ENCODE results near the gene OPA3.

Gene OPA3

DNA sequence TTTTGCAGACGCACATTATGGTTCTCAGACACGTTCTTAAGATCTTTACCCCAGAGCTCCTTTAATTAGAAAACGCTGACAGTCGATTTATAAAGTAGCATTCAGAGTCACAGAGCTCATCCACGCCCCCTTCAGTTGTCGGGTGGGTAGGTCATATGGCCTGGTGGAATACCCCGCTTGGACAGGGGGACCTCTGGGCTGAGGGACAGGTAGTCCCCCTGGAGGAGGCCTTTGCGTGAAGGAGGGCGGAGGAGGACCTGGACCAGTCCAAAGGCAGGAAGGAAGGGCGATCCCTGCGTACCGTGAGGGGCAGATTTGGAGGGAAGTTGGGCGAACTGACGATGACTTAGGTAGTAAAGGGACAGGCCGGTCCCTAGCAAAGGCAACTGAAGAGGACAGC lies 56.9 kb downstream of the OPA3 start:
- H3K27me3 ChIP-seq: no peaks in the 10 kb centered on the region
- H4K20me1 ChIP-seq: peaks cover 5% of the 10 kb centered on the region; the same call in 1 of the 2 replicates
- H3K4me3 ChIP-seq: no peak overlapping the region
- H3K9ac ChIP-seq: no peak overlapping the region
- no peak overlapping the region for H3K27ac ChIP-seq
- peaks cover 52% of the 10 kb centered on the region for H3K36me3 ChIP-seq
- peaks cover 22% of the 10 kb centered on the region for H3K9me3 ChIP-seq
- H3K4me2 ChIP-seq: no peak overlapping the region
- H3K4me1 ChIP-seq: peaks cover 12% of the 10 kb centered on the region
- TF ChIP-seq Cebpa-rat (IDR thresholded peaks at IDR 0.05): no peak

DNA sequence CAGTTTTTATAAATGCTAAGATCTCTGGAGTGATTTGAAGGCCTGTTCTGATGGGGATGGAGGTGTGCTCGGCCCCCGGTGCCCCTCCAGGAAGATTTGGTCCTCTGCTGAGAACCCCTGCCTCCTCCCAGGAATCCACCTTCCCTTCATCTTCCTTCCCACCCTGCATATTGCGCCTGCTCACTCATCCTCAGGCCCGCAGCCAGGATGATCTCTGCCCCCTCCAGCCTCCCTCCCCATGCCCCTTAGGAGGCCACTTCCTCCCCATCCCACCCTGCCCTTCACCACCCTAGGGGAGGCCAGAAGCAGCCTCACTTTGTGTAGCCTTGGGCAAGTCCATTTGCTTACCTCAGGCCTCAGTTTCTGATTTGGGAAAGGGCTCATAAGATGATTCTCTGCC lies 57.6 kb downstream of the OPA3 start:
- H3K4me2 ChIP-seq: peak overlapping the region; percentile 26; the same call in 1 of the 2 replicates

DNA sequence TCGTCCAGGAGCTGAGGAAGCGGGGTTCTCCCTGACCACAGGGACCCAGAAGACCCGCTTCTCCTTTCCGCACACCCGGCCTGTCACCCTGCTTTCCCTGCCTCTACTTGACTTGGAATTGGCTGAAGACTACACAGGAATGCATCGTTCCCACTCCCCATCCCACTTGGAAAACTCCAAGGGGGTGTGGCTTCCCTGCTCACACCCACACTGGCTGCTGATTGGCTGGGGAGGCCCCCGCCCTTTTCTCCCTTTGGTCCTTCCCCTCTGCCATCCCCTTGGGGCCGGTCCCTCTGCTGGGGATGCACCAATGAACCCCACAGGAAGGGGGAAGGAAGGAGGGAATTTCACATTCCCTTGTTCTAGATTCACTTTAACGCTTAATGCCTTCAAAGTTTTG lies 58.5 kb downstream of the OPA3 start:
- no peak overlapping the region for H3K4me3 ChIP-seq
- H4K20me1 ChIP-seq: peaks cover 8% of the 10 kb centered on the region
- peaks cover 12% of the 10 kb centered on the region for H3K4me1 ChIP-seq
- H3K4me2 ChIP-seq: peak overlapping the region; percentile 26
- H3K36me3 ChIP-seq: peaks cover 60% of the 10 kb centered on the region
- H3K9ac ChIP-seq: no peak overlapping the region
- no peak for TF ChIP-seq Cebpa-rat (IDR thresholded peaks at IDR 0.05)
- peaks cover 9% of the 10 kb centered on the region for H3K9me3 ChIP-seq
- no peaks in the 10 kb centered on the region for H3K27me3 ChIP-seq
- H3K27ac ChIP-seq: no peak overlapping the region

More for the DNA sequence above, 57.6 kb downstream of the OPA3 start:
- H3K9me3 ChIP-seq: peaks cover 18% of the 10 kb centered on the region
- H3K9ac ChIP-seq: no peak overlapping the region
- TF ChIP-seq Cebpa-rat (IDR thresholded peaks at IDR 0.05): no peak
- H3K4me1 ChIP-seq: peaks cover 12% of the 10 kb centered on the region
- no peaks in the 10 kb centered on the region for H3K27me3 ChIP-seq
- H3K4me3 ChIP-seq: no peak overlapping the region
- peaks cover 58% of the 10 kb centered on the region for H3K36me3 ChIP-seq
- H4K20me1 ChIP-seq: peaks cover 5% of the 10 kb centered on the region
- H3K27ac ChIP-seq: no peak overlapping the region

DNA sequence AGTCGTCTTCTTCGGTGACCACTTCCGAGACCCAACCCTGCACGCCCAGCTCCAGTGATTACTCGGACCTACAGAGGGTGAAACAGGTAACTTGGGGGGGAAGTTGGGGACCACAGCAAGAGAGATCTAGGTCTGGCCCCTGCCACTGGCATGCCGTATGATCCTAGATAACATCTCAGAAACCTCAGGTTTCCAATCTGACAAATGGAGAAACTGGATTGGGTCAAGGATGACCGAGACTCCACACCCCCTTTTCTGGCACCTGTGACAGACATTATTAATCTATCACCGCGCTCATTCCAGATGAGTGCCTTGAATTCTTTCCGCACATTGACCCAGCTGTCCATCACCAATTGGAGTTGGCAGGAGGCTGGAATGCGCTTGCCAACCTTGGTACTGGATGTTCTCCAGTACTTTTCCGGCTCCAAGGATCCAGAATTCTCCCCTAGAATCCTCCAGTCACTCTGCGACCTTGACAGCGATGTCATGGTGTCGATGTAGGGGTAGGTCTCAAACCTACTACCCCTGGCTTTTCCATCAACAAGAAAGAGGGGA lies 60.0 kb downstream of the OPA3 start:
- Histone ChIP-seq H3K27me3 (no peaks in the 10 kb centered on the region), H3K9me3 (no peaks in the 10 kb centered on the region), H3K36me3 (peaks cover 74% of the 10 kb centered on the region), H3K4me1 (peaks cover 12% of the 10 kb centered on the region), H3K4me3 (no peak overlapping the region), H4K20me1 (peaks cover 20% of the 10 kb centered on the region), H3K27ac (no peak overlapping the region), H3K9ac (no peak overlapping the region), H3K4me2 (no peak overlapping the region)
- TF ChIP-seq Cebpa-rat (IDR thresholded peaks at IDR 0.05): no peak

DNA sequence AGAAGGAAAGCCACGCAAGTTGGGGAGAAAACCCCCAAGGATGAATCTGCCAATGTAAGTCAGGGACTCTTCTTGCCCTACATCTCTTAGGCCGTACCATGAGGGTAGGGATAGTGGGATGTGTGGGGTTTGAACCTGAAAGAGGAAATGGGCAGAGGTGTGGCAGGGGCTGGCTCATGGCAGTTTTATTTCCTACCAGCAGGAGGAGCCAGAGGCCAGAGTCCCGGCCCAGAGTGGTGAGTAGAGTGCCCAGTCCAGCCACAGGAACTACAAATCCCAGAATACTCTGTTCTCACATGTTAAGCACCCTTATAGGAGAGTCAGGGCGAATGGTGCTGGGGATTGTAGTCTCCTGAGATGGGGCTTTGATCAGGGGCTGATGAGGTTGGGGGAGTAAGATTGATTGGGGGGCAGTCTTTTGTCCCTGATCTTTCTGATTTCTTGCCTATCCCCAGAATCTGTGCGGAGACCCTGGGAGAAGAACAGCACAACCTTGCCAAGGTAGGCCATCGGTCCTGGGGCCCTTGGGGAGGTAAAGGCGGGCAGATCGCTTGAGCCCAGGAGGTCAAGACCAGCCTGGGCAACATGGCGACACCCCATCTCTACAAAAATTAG lies 60.9 kb downstream of the OPA3 start:
- no peak overlapping the region for H3K4me3 ChIP-seq
- H3K27ac ChIP-seq: no peak overlapping the region
- no peaks in the 10 kb centered on the region for H3K9me3 ChIP-seq
- peaks cover 26% of the 10 kb centered on the region for H4K20me1 ChIP-seq
- H3K36me3 ChIP-seq: peaks cover 83% of the 10 kb centered on the region
- TF ChIP-seq Cebpa-rat (IDR thresholded peaks at IDR 0.05): no peak
- H3K27me3 ChIP-seq: no peaks in the 10 kb centered on the region
- H3K4me2 ChIP-seq: no peak overlapping the region
- H3K9ac ChIP-seq: no peak overlapping the region
- peaks cover 12% of the 10 kb centered on the region for H3K4me1 ChIP-seq

DNA sequence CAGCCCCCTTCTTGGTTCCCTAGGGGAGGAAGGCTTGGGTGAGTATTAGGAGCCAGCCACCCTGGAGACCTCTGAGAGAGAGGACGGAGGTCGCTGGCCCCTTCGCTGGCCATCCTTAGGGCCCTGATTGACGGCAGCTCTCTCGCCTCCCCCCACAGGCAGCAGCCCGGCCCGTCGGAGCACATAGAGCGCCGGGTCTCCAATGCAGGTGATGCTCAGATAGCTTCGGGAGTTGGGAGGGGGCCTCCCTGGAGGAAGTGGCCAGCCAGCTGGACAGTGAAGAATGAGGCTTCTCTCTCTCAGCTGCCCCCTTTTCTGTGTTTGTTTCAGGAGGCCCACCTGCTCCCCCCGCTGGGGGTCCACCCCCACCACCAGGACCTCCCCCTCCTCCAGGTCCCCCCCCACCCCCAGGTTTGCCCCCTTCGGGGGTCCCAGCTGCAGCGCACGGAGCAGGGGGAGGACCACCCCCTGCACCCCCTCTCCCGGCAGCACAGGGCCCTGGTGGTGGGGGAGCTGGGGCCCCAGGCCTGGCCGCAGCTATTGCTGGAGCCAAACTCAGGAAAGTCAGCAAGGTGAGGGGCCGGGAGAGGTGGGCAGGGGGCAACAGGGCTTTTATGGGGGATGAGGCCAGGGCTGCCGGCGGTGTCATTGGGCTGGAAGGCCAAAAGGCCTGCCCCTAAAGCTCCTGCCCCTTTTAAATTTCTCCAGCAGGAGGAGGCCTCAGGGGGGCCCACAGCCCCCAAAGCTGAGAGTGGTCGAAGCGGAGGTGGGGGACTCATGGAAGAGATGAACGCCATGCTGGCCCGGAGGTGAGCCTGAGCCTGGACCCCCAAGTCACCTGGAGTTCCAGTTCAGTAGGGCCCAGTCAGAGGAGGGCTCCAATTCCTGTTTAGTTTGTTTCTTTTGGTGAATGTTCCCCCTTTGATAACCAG lies 62.3 kb downstream of the OPA3 start:
- Histone ChIP-seq H3K9me3 (no peaks in the 10 kb centered on the region), H3K36me3 (peaks cover 84% of the 10 kb centered on the region), H4K20me1 (peaks cover 32% of the 10 kb centered on the region), H3K9ac (no peak overlapping the region), H3K27me3 (no peaks in the 10 kb centered on the region), H3K27ac (no peak overlapping the region), H3K4me1 (peaks cover 15% of the 10 kb centered on the region), H3K4me3 (no peak overlapping the region), H3K4me2 (no peak overlapping the region)
- no peak for TF ChIP-seq Cebpa-rat (IDR thresholded peaks at IDR 0.05)

DNA sequence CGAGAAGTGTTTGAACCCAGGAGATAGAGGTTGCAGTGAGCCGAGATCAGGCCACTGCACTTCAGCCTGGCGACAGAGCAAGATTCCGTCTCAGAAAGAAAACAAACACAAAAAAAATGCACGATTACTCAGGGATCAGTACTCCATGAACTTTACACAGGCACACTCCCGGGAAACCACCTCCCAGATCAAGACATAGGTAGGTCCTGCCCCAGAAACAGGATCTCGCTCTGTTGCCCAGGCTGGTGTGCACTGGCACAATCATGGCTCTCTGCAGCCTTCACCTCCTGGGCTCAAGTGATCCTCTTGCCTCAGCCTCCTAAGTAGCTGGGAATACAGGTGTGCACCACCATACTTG lies 66.2 kb downstream of the OPA3 start:
- H3K9me3 ChIP-seq: no peaks in the 10 kb centered on the region
- peaks cover 51% of the 10 kb centered on the region for H3K36me3 ChIP-seq
- H3K27me3 ChIP-seq: no peaks in the 10 kb centered on the region
- no peak overlapping the region for H3K9ac ChIP-seq
- peaks cover 70% of the 10 kb centered on the region for H4K20me1 ChIP-seq
- TF ChIP-seq Cebpa-rat (IDR thresholded peaks at IDR 0.05): no peak
- H3K4me2 ChIP-seq: no peak overlapping the region
- H3K4me3 ChIP-seq: no peak overlapping the region
- H3K27ac ChIP-seq: no peak overlapping the region
- H3K4me1 ChIP-seq: peaks cover 42% of the 10 kb centered on the region

DNA sequence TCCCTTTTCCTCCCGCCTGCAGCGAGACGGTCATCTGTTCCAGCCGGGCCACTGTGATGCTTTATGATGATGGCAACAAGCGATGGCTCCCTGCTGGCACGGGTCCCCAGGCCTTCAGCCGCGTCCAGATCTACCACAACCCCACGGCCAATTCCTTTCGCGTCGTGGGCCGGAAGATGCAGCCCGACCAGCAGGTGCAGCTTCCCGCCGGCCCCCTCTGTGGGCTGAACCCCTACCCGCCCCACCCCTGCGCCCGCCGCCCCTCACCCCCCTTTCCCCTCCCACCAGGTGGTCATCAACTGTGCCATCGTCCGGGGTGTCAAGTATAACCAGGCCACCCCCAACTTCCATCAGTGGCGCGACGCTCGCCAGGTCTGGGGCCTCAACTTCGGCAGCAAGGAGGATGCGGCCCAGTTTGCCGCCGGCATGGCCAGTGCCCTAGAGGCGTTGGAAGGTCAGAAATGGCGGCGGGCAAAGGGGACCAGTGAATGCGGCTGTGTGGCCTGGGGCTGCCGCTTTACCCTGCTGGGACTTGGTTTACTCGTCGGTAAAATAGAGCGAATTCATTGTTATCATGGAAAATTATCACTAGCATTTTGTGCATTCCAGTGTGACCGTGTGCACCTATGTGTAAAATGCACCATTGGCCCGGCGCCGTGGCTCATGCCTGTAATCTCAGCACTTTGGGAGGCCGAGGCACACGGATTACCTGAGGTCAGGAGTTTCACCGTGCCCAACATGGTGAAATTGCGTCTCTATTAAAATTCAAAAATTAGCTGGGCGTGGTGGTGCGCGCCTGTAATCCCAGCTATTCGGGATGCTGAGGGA lies 66.7 kb downstream of the OPA3 start:
- Histone ChIP-seq H3K9ac (no peak overlapping the region), H3K4me2 (no peak overlapping the region), H3K4me3 (no peak overlapping the region), H3K27me3 (no peaks in the 10 kb centered on the region), H3K9me3 (no peaks in the 10 kb centered on the region), H4K20me1 (peaks cover 76% of the 10 kb centered on the region), H3K27ac (no peak overlapping the region), H3K4me1 (peaks cover 48% of the 10 kb centered on the region), H3K36me3 (peaks cover 51% of the 10 kb centered on the region)
- no peak for TF ChIP-seq Cebpa-rat (IDR thresholded peaks at IDR 0.05)

DNA sequence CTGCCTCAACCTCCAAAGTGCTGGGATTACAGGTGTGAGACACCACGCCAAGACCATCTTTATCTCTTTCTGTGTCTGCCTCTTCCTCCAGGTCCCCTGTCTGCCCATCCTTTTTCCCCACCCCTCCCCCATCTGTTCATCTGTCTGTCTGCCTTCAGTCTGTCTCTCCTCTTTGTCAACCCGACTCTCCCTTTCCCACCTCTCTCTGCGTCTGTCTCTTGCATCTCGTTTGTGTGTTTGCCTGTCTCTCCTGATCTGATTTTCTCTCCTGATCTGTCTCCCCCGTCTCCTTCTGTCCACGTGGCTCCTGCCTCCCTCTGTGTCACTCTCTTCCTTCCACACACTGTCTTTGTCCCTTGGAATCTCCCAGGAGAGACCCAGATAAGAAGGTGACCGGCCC lies 67.4 kb downstream of the OPA3 start:
- Histone ChIP-seq H4K20me1 (peaks cover 82% of the 10 kb centered on the region), H3K9ac (no peak overlapping the region), H3K27ac (no peak overlapping the region), H3K4me1 (peaks cover 54% of the 10 kb centered on the region), H3K4me3 (no peak overlapping the region), H3K9me3 (no peaks in the 10 kb centered on the region), H3K27me3 (no peaks in the 10 kb centered on the region), H3K4me2 (no peak overlapping the region), H3K36me3 (peaks cover 45% of the 10 kb centered on the region)
- no peak for TF ChIP-seq Cebpa-rat (IDR thresholded peaks at IDR 0.05)
